GM18499 (cell line): ENCODE measurements around the gene NID1.

Experiments used
- ATAC-seq: cut with Tn5 transposase; IDR thresholded peaks from one replicate; pipeline ENCODE4 v1.9.1; 2021; ENCODE audit warnings: moderate number of reproducible peaks; ENCODE audit not compliant: insufficient read depth, unreplicated experiment

NID1 gene

DNA sequence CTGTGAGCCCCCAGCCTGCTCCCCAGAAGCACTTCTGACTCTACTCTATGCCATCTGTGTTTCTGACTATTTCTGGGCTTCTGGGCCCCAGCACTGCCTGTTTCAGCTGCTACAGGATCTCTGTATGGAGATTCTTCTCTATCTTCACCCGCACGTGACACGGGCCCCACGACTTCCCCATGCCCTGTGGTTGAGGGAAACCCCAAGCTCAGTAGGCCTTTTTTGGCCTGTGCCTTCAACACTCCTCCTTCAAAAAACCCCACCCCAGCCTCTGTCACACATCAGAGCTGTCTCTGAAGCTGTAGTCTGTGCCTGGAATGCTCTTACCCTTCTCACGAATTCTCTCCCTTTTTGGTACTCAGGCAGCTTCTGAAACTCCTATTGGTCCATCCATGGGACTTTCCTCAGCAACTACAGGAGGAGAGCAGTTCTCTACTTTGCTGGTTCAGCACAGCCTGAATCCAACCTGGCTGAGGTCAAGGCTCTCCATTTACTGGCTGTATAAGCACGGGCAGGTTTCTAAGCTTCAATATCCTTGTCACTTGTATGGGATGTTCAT lies 2.0 kb upstream of the NID1 start:
- ATAC-seq, result peak; percentile 81

DNA sequence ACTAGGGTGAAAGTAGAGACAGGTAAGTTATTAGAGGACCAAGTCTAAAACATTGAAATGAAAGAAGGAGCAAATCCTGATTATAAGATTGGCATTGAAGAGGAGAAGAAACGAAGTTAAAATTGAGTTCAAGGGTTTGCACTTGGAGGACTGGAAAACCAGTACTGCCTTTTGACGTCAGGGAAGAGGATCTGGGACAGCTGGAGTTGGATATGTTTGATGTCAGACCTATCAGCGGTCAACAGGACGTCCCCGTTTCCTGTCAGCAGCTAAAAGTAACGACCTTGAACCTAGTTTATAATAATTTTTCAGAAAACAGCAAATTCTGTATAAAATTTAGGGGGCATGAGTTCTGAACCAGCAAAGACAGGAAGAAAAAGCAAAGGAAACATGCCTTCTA lies 1.2 kb upstream of the NID1 start:
- no peak for ATAC-seq

DNA sequence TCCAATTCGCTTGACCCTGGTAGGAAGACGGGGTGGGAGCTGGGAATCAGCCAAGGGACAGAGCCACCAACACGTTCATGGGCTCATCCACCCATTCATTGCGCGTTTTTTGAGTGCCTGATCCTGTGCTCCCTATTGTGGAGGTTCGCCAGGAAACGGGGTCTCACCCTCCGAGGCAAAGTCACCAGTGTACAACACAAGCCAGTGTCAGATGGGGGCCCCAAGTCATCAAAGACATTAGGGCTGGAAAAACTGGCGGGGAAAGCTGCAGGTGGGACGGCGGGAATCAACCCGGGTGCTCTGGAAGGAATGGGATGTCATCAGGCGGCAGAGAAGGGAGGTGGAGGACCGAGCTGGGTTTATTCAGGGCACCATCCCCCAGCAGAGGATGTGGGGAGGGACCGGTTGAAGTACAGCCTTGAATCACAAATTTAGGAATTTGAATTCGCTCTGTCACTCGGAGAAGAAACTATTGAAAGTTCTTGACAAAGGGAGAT lies 667 bp upstream of the NID1 start:
- no peak for ATAC-seq

DNA sequence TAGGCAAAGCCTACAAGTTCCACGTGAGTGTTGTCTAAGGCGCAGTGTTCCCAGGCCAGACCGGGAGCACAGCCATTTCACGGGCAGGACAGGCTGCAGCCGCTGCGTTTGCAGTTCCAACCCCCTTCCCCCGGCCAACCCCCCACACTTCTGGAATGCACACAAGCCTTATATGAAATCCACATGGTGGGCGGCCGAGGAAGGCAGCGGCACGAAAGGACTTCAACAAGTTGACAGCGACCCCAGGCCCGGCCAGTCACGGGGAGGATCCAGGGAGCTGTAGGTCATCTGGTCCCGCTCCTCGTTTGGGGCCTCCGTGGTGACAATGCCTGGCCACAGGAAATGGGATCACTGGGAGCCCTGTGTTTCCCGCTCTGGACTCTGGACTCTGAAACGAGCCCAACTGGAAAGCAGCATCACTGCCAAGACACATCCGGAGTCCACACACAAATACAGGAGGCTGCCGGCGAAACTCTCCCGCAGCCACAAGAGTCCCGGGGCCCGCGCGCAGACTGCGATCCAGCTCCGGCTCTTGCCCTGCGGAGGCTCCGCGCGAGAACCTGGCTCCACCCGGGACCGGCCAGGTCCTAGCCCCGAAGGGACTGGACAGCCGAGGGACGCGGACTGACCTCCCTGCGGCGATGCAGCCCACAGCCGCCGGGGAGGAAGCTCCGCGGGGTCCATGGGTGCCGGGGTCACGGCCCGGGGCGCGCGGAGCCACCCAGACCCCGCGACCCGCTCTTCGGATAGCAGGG lies 794 bp downstream of the NID1 start:
- ATAC-seq, result no peak

DNA sequence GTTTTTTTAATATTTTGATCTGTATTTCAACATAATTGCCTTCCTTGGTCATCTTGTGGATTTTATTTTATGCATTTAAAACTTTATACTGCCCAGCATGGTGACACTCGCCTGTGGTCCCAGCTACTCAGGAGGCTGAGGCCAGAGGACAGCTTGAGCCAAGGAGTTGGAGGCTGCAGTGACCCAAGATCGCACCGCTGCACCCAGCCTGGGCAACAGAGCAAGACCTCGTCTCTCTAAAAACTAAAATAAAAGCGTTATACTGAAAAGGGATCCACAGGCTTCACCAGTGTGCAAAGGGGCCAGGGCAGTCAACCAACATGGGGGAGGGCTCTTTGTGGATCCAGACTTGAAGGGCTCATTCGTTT lies 1.4 kb downstream of the NID1 start:
- no peak for ATAC-seq

DNA sequence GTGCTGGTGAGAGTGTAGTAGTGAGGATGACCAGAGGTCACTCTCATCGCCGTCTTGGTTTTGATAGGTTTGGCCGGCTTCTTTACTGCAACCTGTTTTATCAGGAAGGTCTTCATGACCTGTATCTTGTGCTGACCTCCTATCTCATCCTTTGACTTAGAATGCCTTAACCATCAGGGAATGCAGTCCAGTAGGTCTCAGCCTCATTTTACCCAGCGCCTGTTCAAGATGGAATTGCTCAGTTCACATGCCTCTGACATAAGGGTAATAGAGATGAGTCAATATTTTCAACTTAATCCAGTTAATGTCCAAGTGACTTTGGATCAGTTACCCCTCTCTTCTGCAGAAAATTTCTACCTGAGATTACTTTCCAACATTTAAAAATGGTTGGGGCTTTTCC lies 4.6 kb downstream of the NID1 start:
- no peak for ATAC-seq

DNA sequence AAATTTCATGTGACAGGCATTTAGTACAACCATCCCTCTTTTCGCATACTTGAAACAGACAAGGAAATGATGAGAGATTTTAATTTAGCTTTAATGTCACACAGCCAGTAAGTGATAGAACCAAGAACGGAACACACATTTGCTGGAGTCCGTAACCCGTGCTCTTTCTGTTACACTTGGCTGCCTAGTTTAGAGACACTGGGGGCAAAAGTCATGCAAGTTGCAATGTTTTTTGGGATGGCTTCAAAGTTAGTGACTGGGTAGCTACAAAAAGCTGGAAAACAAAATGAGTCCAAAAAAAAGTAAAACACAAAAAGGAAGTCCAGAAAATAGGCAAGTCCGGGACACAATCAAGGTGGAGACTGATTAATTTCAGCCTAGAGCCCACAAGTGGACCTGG lies 5.9 kb downstream of the NID1 start:
- no peak for ATAC-seq

DNA sequence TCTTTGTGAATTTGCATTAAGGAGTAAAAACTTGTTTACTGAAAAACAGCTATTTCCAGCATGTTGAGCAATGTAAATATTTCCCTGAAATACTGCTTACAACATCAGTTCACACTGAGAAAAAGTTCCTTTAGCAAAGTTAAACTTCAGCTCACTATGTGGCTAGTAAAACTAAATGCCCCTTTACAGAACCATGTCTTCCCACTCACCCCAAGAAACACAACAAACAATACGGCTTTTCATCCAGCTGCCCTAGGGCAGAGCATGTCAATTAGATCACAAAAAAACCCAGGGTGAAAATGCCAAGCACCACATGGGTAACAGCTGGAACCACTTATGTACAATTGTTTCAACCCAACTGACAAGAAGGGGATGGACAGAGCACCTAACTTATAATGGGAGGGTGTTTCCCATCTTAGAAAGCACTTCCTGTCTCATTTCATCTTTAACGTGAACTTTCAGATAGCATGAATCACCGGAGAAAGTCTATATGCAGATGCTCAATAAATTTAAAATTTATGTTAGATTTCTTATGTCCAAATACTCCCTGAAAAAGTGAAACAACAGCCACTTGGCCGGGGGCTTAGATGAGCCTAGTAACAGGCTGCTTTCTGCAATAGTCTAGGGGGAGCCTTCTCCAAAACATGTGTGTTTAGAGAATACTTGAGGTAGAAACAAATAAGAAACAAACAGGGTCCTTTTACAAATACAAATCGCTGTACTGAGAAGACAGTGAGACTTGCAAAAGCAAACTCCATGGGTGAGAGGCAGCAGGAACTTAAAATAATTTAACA lies 6.6 kb downstream of the NID1 start:
- peak; percentile 69 for ATAC-seq

DNA sequence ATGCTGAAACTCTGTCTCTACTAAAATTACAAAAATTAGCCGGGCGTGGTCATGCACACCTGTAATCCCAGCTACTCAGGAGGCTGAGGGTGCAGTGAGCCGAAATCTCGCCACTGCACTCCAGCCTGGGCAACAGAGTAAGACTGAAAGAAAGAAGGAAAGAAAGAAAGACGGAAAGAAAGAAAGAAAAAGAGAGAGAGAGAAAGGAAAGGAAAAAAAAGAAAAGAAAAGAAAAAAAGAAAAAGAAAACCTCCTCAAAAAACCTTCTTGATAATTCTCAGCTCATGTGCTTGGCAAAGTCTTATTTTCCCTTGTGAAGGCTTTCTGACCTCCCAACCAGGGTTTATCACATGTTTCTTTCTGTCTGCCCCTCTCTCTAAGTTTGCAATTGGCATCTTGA lies 7.3 kb downstream of the NID1 start:
- no peak for ATAC-seq

DNA sequence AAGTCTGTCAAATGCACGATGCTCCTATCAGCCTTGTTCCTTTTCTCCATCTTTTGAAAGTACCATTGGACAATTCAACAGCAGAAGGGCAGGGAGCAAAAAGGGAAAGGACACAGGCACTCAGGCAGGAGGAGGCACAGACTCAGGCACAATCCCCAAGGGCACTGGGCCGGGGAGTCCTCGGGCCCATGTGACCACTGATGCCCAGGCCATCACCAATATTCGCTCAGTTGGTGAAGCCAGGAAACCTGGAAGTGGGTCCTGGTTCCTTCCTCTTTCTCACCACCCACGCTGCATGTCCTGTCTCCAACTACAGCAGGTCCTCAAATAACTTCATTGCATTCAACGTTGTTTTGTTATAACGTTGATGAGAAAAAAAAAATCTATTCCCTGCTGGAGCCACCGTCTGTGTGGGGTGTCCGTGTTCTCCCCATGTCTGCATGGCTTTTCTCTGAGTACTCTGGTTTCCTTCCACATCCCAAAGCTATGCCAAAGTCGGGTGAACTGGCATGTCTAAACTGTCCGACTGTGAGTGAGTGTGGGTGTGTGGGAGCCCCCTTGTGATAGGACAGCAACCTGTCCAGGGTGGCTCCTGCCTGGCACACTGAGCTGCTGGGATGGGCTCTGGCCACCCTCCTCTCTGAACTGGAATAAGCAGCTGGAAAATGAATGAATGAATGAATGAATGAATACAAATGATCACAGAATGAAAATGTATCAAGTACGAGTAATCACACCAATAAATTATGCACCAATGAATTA lies 12.5 kb downstream of the NID1 start:
- ATAC-seq, result no peak

DNA sequence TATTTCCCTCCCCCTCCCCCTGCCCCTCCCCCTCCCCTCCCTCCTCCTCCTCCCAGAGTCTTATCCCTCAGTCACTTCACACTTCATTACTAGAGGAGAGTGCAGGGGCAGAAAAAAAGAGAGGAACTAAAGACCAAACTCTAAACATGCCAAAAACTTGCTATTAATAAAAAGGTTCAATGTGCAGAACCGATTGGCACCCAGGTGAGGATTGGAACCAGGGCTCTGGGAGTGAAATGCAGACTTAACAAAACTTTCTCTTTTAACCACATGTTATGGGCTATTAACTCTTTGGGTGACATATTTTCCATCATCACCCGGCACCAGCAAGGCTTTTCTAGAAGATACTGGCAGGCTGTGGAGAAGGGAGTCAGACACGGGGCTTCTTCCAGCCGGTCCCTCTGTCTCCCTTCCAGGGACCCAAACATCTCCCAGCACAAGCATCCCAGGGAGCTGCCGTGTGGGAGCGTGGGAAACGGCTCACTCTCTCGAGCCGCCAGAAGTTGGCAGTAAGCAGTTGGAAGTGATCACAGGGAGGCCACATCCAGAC lies 13.6 kb downstream of the NID1 start:
- ATAC-seq, result no peak

DNA sequence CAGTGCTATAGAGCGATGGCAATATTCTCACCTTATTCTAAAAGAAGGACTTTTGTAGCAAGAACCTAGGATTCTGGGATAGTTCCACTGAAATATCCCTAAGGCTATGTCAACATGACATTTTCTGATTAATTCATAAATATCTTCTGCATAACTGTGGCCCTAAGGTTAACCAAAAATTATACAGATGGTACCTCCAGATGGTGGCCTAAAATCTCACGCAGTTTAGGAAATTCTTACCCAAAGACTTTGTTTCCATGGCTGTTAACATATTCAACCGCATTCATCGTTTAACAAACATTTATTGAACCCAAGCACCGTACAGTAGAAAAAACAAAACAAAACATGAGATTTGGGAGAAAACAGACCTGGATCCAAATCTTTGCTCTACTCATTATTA lies 19.1 kb downstream of the NID1 start:
- no peak for ATAC-seq

DNA sequence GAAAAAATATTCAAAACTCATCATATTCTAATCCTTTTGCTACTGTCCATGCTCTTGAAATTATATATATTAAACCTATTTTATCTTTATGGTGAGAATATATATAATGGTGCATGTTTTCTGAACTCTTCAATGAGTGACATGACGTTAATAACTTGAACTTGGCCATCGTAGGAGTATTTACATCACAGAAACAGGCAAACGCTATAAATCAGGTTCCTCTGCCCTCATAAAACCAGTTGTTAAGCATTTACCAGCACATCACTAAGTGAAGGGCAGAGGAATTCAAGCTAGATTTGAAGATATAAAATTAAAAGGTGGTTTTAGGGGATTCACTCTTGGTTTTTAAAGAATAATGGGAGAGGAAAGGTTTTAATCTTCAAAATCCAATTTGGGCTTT lies 20.5 kb downstream of the NID1 start:
- no peak for ATAC-seq

DNA sequence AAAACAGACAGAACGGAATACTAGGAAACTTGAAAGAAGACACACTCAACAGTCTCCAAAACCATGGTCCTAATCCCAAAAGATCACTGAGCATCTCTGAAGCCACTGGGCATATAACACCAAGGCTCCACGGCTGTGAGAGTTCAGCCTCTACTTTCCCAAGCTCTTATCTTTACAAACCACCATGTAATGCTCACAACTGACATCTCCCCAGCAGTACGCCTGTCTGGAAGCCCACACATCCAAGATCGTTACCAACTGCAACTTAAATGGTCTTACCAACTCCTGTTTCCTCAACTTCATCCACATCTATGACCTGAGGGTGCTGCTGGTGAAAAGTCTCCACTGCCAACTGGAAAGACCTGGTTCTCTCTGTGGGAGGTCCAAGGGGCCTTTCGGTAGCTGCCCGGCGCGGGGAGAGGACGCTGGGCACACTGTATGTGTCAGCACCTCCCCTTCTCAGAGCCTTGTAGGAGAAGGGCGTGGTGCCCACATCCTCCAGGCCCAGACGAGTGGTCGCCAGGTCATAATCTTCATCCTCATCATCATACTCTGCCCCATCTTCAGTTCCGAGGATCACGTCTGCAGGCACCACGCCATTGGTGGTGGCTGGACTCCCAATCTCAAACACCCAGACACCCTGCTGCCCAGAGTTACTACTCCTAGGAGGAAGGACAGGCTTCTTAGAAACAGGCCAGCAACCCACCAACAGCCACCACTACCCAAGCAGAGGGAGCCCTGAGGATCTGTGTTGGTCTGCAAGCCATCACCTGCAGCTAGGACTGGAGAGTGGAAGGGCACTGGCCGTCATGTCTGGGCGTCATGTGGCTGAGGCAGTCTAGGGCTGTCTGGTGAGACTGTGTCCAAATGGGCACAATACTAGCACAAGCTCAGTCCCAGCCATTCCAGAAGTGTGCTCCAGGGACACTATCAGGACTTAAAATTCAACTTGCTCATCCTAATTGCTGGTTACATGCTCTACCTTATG lies 23.0 kb downstream of the NID1 start:
- no peak for ATAC-seq

DNA sequence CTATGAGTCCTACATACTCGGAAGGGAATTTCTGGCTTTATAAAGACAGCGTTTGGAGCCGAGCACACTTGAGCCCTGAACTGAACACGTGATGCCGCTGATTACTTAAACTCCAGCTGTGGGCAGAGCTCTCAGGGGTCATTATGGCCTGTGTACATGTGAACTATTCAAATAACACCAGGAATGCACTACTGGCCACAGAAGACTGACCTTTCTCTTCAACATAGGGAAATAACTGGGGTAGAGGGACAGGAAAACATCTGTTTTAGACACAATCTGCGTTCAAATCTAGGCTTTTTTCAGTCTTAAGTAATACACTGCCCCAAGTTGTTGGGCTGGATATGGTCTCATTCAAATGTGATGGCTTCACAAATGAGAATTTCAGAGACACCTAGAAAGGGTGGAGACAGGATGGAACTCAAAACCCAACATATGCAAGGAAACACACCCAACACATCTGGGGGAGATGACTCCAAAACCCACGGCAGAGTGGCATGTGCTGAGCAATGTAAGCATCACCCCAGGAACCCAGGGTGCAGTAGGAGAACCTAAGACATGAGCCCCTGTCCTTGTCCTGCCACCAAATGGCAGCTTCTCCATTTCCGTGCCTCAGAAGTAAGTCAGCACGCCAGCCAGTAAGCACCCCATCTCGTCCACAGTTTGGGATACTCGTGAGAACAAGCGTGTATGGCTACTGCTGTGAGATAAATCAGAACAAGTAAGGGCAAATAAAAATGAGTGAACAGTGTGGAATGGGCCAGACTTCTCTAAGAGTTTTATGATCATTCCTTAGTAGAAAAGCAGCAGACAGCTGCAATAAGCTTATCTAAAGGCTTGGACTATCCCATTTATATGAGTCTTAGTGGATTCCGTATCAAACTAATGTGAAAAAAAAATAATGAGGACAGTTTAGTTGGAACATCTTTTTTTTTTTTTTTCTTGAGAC lies 24.9 kb downstream of the NID1 start:
- ATAC-seq, result no peak

DNA sequence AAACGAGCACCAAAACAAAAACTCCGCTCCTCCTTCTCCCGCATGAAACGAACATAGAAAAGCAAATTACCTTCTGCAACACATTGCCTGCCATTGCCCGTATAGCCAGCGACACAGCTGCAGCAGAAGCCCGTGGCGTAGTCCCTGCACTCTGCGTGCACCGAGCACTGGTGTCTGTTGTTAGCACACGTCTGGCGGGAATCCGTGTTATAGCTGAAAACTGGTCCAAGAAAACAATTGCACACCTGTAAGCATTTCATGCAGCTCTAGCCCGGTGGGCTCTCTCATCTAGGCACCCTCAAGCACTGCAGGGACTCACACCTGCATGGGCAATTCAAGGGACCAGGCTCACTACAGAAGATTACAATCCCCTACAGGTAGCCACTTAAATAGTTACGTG lies 26.9 kb downstream of the NID1 start:
- ATAC-seq, result no peak

DNA sequence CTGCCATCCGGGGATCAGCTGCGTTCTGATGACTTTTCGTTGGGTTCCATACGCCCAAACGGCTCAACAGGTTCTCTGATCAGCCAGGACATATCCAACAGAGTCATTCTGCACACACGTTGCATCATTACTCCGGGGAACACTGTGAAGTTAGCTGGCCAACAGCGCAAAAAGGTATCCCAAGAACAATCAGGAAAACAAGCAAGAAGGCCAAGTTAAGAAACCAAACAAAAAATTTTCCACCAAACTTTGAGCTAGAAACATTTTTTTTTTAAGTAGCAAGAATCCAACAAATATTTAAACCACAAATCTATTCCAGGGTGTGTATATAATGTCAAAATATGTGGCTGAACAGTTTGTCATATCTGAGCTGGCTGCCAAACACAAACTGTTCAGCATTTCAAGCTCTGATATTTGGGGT lies 29.2 kb downstream of the NID1 start:
- no peak for ATAC-seq

DNA sequence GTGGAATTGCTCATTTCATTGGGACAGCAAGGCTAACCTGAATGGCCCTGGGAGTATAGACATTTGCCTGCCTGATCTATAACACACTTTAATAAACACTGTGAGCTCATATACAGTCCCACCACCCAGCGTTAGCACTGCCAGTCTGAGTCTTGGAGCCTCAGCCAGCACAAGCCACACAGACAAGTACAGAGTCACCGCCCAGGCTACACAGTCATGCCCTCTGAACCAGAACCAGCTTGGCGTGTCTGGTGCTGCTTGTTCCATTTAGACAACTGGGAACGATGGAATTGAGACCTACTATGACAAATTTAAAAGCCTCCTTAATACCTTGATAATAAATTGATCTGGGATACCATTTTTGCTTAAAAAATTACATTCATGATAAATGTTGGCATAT lies 31.6 kb downstream of the NID1 start:
- no peak for ATAC-seq
